ENCODE results near the gene BLOC1S4.

- TF ChIP-seq CTCF (IDR thresholded peaks at IDR 0.05; ENCODE audit: insufficient read depth, low read length, poor library complexity, severe bottlenecking), result no peak
- TF ChIP-seq EZH2phosphoT487 (conservative IDR thresholded peaks at IDR 0.05; ENCODE audit: low read length), result no peak
Observed at GRCh38 chr4:6758728-6759127, 42.8 kb downstream of the BLOC1S4 start.

Measured in SU-DHL-6 (cell line).